HepG2 (cell line): Measurements from ENCODE around the gene ETHE1. TPM values are rescaled to one million over a fixed set of nuclear protein-coding genes. Genes with fewer than 3 reads are reported as not detected.

Experiments
- ARNT ChIP-seq: fragments of 450-650 bp; IDR thresholded peaks from 2 replicates; pipeline ENCODE4 v1.6.1; 2017
- HDAC1 ChIP-seq: sonication (generic); formaldehyde crosslinking; IDR thresholded peaks from 2 replicates; pipeline ENCODE4 v1.5.1; 2020; ENCODE audit warnings: mild to moderate bottlenecking, missing genetic modification reagents
- HMGXB4 ChIP-seq, 2 experiments: sonication (generic) in 1 of 2; formaldehyde crosslinking in 1 of 2; IDR thresholded peaks; 2 replicates each; pipeline versions ENCODE4 v1.4.0 to v1.6.1; 2018 to 2020; ENCODE audit warnings: missing genetic modification reagents in 2 of 2, borderline replicate concordance in 1 of 2, low read depth in 1 of 2, mild to moderate bottlenecking in 1 of 2, missing biosample characterization in 1 of 2
- MTA3 ChIP-seq: sonication (generic); formaldehyde crosslinking; IDR thresholded peaks from 2 replicates; pipeline ENCODE4 v1.4.0; 2020; ENCODE audit warnings: missing genetic modification reagents
- NR1H2 ChIP-seq: sonication (generic); formaldehyde crosslinking; IDR thresholded peaks from 2 replicates; pipeline ENCODE4 v1.8.1; 2022; ENCODE audit warnings: low read depth, missing genetic modification reagents, borderline replicate concordance
- RFX3 ChIP-seq: IDR thresholded peaks from 2 replicates; pipeline ENCODE4 v1.6.1; 2016; ENCODE audit warnings: missing biosample characterization, missing genetic modification reagents
- RFXAP ChIP-seq: sonication (generic); formaldehyde crosslinking; IDR thresholded peaks from 2 replicates; pipeline ENCODE4 v1.4.0; 2020; ENCODE audit warnings: missing genetic modification reagents, borderline replicate concordance
- TEAD3 ChIP-seq: optimal IDR thresholded peaks from 2 replicates; pipeline ENCODE3; 2016; ENCODE audit warnings: borderline replicate concordance
- THRA ChIP-seq: sonication (generic); formaldehyde crosslinking; IDR thresholded peaks from 2 replicates; pipeline ENCODE4 v1.4.0; 2020; ENCODE audit warnings: missing genetic modification reagents, borderline replicate concordance
- ZNF292 ChIP-seq: sonication (generic); formaldehyde crosslinking; IDR thresholded peaks from 2 replicates; pipeline ENCODE4 v1.8.1; 2022; ENCODE audit warnings: mild to moderate bottlenecking, low read depth, missing genetic modification reagents, borderline replicate concordance
- ZNF496 ChIP-seq: sonication (generic); formaldehyde crosslinking; IDR thresholded peaks from 2 replicates; pipeline ENCODE4 v1.8.1; 2023; ENCODE audit warnings: mild to moderate bottlenecking, moderate library complexity, missing genetic modification reagents; ENCODE audit not compliant: insufficient replicate concordance
- ZNF687 ChIP-seq: sonication (generic); formaldehyde crosslinking; IDR thresholded peaks from 2 replicates; pipeline ENCODE4 v1.5.1; 2020; ENCODE audit warnings: mild to moderate bottlenecking, missing genetic modification reagents, moderate library complexity
- polyA plus RNA-seq, 8 experiments: library from polyadenylated mRNA; depleted of rRNA in 3 of 8; stranded (reverse) in 7 of 8; unstranded in 1 of 8; fragments of >200 nt; fragmentation: Illumina TruSeq in 4 of 8; extraction: Trizol in 4 of 8; gene quantifications; 2 replicates each; pipeline versions ENCODE4 v1.2.1 to v1.2.3, GENCODE V29; 2011 to 2016; ENCODE audit warnings: low read depth in 4 of 8, missing spikeins in 1 of 8, mixed read lengths in 1 of 8; ENCODE audit not compliant: insufficient read depth in 1 of 8
- total RNA-seq, 5 experiments: library from RNA; depleted of rRNA; stranded (reverse); fragments of >200 nt; fragmentation: Illumina TruSeq; extraction: Trizol; gene quantifications; 2 replicates each; pipeline ENCODE4 v1.2.3, GENCODE V29; 2016; ENCODE audit warnings: low read depth in 1 of 5
- TF ChIP-seq, protein P1 (sequence below): sonication (generic); formaldehyde crosslinking; IDR thresholded peaks from 2 replicates; pipeline ENCODE4 v1.4.0; 2020; ENCODE audit warnings: missing genetic modification reagents, borderline replicate concordance
- TF ChIP-seq, protein P2 (sequence below): sonication (generic); formaldehyde crosslinking; IDR thresholded peaks from 2 replicates; pipeline ENCODE4 v1.9.0; 2021; ENCODE audit warnings: missing genetic modification reagents, borderline replicate concordance

The ETHE1 gene
- total and polyA plus RNA-seq, 2 of the 13 experiments (the other 11 are each of a cell fraction or from before 2014, with no cell fraction given) = 32.5 to 58.4 TPM

- peak in 1 of 2 experiments; percentile 21; a peak in 1 of 4 replicates for TF ChIP-seq HMGXB4 (CRISPR knock-in tag; IDR thresholded peaks at IDR 0.05; ENCODE audit: borderline replicate concordance in 1 of 2, low read depth in 1 of 2)
- TF ChIP-seq HDAC1 (CRISPR knock-in tag) = peak; percentile 70
- TF ChIP-seq THRA = peak; percentile 11; the same call in 1 of the 2 replicates
- TF ChIP-seq RFXAP (CRISPR knock-in tag) = peak; percentile 99
- peak; percentile 25 for TF ChIP-seq TEAD3
- TF ChIP-seq, protein P1, sequence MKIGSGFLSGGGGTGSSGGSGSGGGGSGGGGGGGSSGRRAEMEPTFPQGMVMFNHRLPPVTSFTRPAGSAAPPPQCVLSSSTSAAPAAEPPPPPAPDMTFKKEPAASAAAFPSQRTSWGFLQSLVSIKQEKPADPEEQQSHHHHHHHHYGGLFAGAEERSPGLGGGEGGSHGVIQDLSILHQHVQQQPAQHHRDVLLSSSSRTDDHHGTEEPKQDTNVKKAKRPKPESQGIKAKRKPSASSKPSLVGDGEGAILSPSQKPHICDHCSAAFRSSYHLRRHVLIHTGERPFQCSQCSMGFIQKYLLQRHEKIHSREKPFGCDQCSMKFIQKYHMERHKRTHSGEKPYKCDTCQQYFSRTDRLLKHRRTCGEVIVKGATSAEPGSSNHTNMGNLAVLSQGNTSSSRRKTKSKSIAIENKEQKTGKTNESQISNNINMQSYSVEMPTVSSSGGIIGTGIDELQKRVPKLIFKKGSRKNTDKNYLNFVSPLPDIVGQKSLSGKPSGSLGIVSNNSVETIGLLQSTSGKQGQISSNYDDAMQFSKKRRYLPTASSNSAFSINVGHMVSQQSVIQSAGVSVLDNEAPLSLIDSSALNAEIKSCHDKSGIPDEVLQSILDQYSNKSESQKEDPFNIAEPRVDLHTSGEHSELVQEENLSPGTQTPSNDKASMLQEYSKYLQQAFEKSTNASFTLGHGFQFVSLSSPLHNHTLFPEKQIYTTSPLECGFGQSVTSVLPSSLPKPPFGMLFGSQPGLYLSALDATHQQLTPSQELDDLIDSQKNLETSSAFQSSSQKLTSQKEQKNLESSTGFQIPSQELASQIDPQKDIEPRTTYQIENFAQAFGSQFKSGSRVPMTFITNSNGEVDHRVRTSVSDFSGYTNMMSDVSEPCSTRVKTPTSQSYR (CRISPR knock-in tag) = peak; percentile 39; the same call in 1 of the 2 replicates
- TF ChIP-seq, protein P2, sequence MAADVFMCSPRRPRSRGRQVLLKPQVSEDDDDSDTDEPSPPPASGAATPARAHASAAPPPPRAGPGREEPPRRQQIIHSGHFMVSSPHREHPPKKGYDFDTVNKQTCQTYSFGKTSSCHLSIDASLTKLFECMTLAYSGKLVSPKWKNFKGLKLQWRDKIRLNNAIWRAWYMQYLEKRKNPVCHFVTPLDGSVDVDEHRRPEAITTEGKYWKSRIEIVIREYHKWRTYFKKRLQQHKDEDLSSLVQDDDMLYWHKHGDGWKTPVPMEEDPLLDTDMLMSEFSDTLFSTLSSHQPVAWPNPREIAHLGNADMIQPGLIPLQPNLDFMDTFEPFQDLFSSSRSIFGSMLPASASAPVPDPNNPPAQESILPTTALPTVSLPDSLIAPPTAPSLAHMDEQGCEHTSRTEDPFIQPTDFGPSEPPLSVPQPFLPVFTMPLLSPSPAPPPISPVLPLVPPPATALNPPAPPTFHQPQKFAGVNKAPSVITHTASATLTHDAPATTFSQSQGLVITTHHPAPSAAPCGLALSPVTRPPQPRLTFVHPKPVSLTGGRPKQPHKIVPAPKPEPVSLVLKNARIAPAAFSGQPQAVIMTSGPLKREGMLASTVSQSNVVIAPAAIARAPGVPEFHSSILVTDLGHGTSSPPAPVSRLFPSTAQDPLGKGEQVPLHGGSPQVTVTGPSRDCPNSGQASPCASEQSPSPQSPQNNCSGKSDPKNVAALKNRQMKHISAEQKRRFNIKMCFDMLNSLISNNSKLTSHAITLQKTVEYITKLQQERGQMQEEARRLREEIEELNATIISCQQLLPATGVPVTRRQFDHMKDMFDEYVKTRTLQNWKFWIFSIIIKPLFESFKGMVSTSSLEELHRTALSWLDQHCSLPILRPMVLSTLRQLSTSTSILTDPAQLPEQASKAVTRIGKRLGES (CRISPR knock-in tag) = no peak
- no peak for TF ChIP-seq MTA3 (CRISPR knock-in tag)
- TF ChIP-seq RFX3 (CRISPR knock-in tag) = peak; percentile 75
- TF ChIP-seq ZNF292 (CRISPR knock-in tag) = no peak
- no peak for TF ChIP-seq NR1H2
- TF ChIP-seq ZNF496 (CRISPR knock-in tag) = no peak
- peak; percentile 73 for TF ChIP-seq ZNF687
- TF ChIP-seq ARNT = no peak
Measured at GRCh38 chr19:43575156-43575950, 48.4 kb upstream of the ETHE1 start, which contains the start of the genes PINLYP and XRCC1 (continued).
